GM10266 (cell line): ENCODE measurements around the gene PCSK6.

Experiments used
- DNase-seq: peaks from one replicate; pipeline ENCODE4 v3.0.0; 2012; ENCODE audit errors: extremely low spot score
- CTCF ChIP-seq: IDR thresholded peaks from 2 replicates; pipeline ENCODE4 v1.5.1; 2012; ENCODE audit warnings: mild to moderate bottlenecking, low read depth; ENCODE audit not compliant: control insufficient read depth, insufficient read depth; ENCODE audit errors: missing control alignments

Gene PCSK6

GRCh38 chr15:101535170-101535902 lies 45.8 kb upstream of the PCSK6 start:
- DNase-seq, result no peak
- no peak for TF ChIP-seq CTCF

- DNase-seq, result no peak
- no peak for TF ChIP-seq CTCF
These were observed 45.0 kb upstream of the PCSK6 start for GRCh38 chr15:101534376-101534970.

GRCh38 chr15:101533371-101534140 lies 44.0 kb upstream of the PCSK6 start:
- no peak for TF ChIP-seq CTCF
- DNase-seq, result no peak

- TF ChIP-seq CTCF, result no peak
- no peak for DNase-seq
These were observed 43.4 kb upstream of the PCSK6 start for GRCh38 chr15:101532865-101533264.

GRCh38 chr15:101531170-101531569 lies 41.7 kb upstream of the PCSK6 start:
- TF ChIP-seq CTCF, result no peak

GRCh38 chr15:101530224-101530958 lies 40.9 kb upstream of the PCSK6 start:
- DNase-seq, result no peak
- TF ChIP-seq CTCF, result no peak

More at GRCh38 chr15:101531170-101531569, 41.7 kb upstream of the PCSK6 start:
- no peak for DNase-seq
